RCC 7860 (cell line): ENCODE measurements around the gene CYP2W1.

ENCODE experiments used
- DNase-seq: peaks from one replicate; pipeline ENCODE4 v3.0.0-alpha.2; 2015; ENCODE audit warnings: low spot score
- FAIRE-seq: peaks from 2 replicates; lab custom pipeline; 2012; peaks lifted over from hg19 to GRCh38; lab: Jason Lieb, UNC

The CYP2W1 gene

DNA sequence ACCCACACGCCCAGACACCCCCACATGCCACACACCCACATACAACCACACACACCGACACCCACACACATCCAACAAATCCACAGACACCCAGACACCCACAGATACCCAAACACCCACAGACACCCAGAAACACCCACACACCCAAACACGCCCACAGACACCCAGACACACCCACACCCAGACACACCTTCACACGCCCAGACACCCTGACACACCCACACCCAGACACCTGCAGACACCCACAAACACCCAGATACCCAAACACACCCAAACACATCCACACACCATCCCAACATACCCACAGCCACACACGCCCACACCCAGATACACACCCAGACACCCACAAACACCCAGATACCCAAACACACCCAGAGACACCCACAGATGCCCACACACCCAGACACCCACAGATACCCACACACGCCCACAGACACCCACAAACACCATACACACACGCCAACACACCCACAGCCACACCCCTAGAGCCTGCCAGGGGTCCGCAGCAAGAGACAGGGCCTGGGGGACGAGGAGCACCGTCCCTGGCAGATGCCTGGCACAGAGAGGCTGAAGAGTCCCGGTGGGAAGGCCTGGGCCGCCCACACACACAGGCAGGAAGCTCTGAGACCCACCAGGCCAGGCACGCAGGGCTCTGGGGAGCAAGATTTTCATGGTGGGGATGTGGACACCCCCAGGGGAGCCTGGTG lies 28.5 kb downstream of the CYP2W1 start:
- FAIRE-seq, result no peak

DNA sequence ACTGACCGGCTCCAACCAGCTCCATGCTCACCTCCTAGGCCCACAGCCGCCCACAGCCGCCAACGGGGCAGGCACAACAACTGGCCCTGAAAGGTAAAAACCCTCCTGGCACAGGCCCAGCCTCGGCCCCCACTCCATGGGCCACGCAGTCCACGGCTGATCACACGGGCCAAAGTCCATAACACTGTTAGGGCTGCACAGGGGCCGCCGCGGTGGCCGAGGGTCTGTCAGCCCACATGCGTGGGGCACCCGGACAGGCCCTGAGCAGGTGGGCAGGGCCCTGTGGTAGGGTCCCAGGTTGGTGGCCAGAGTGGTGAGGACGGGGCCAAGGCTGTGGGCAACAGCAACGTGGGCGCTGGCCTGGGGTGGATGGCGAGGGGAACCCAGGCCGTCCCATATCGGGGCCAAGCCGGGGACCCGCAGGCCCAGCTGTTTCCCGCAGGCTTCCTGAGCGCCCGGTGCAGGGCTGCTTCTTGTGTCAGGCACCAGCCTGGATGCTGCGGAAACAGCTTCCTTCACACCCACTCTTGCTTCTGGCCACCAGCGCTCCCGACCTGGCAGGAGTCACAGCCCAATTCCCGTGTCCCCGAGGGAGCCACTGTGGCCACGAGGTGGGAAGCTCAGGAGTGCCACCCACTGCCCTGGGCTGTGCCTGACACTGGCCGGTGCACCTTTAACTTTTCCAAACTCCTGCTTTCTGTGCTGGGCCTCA lies 29.2 kb downstream of the CYP2W1 start:
- DNase-seq (no peak), FAIRE-seq (no peak)

More for the DNA sequence above, 28.5 kb downstream of the CYP2W1 start:
- DNase-seq, result no peak

DNA sequence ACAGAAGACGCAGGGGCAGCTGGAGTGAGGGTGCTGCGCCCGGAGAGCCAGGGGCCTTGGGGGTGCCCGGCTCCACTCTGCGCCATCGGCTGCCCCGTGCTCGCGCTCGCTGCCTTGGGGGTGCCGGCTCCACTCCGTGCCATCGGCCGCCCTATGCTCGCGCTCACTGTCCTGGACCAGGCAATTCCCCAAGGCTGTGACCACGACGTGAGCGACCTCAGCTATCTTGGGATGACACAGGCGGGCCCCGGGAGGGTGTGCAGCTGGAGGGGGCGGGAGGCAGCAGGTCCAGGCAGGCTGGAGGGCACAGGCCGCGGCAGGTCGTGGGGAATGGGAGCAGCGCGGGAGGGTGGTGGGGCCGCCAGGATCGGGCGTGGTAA lies 29.7 kb downstream of the CYP2W1 start:
- DNase-seq (no peak), FAIRE-seq (no peak)

DNA sequence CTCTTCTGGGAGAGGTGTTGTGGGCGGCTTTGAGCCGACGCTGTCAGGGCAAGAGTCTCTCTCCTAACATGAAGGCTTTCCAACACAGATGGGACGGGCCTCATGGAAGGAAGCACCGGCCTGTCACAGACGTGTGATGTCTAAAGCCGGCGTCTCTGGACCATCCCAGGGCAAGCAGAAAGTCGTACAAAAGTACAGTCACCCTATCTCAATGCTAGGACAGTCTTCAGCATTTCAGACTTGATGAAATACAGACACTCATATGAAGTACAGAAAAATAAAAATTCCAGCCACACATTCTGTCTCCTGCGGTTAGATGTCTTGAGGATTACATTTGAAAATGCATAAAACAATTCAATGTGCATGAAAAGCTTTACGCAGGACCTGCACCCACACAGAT lies 30.6 kb downstream of the CYP2W1 start:
- FAIRE-seq (no peak), DNase-seq (no peak)

DNA sequence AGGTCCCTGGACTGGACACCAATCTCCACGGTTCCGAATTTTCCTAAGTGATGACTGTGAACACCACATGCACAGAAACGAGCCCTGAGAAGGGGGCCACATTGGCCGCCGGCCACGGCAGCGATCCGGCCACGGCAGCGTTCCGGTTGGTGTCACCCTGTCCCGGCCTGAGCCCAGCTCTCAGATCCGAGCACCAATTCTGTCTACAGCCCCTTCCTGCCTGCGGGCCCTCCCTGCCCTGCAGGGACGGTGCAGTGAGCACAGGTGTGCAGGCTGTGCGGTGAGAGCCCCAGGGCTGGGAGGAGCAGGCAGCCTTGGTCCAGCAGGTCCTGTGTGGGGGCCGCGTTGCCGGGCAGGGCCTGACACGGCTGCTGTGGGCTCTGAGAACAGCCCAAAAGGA lies 31.7 kb downstream of the CYP2W1 start:
- DNase-seq, result no peak
- FAIRE-seq, result no peak

DNA sequence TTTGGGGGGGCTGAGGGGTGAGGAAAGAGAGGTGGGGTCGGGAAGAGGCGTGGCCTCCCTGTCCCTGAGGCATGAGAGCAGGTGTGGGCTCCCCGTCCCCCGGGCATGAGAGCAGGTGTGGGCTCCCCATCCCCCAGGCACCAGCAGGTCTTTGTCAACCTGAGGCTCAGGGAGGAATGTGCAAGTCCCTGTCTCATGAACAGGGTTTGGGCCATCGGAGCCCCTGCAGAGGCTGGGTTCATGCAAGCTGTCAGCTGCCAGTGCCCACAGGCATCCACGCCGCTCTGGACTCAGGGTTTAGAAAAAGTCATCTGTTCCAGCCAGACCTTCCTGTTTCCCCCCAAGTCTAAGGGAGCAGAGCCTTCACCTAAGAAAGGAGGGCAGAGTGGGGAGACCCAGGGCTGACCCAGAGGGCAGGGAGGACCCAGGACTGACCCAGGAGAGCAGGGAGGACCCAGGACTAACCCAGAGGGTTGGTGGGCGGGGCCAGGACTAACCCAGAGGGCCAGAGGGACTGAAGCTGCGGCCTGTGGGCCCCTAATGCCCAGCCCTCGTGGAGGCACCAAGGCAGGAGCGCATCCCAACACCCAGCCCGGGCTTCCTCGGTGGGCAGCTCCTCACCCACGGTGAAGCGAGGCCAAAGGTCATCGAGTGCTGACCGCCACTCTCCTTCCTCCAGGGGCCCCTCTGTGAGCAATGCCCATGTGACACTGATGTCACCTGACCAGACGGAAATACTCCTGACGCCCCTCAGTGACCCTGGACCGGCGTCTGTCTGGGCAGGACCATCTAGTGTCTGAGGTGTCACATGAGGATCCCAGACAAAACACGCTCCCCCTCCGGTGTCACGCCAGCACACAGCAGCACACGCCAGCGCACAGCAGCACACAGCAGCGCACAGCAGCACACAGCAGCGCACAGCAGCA lies 32.5 kb downstream of the CYP2W1 start:
- FAIRE-seq, result no peak
- no peak for DNase-seq

DNA sequence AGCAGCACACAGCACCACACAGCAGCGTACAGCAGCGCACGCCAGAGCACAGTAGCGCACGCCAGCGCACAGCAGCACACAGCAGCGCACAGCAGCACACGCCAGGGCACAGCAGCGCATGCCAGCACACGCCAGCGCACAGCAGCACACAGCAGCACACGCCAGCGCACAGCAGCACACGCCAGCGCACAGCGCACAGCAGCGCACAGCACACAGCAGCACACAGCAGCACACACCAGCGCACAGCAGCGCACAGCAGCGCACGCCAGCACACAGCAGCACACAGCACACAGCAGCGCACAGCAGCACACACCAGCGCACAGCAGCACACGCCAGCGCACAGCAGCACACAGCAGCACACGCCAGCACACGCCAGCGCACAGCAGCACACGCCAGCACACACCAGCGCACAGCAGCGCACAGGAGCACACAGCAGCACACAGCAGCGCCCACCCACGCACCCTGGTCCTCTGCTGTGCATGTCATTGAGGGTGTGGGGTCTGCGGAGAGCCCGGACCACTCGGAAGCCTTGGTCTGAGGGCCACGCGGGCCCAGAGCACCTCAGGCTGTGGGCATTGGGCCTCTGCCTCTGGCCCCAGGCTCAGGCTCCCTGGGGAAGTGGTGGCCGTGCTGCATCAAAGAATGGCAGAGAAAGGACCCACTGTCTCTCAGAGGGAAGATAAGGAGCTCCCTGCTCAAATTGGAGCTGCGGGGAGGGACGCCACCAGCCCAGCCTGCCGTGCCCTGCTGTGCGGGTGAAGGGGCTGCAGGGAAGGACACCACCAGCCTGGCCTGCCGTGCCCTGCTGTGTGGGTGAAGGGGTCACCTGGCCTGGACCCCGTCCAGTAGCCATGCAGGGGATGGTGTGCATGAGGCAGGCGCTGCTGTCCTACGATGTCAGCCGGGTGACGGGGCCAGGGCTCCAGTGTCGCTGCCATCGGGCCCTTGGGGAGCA lies 33.9 kb downstream of the CYP2W1 start:
- DNase-seq (no peak), FAIRE-seq (no peak)

DNA sequence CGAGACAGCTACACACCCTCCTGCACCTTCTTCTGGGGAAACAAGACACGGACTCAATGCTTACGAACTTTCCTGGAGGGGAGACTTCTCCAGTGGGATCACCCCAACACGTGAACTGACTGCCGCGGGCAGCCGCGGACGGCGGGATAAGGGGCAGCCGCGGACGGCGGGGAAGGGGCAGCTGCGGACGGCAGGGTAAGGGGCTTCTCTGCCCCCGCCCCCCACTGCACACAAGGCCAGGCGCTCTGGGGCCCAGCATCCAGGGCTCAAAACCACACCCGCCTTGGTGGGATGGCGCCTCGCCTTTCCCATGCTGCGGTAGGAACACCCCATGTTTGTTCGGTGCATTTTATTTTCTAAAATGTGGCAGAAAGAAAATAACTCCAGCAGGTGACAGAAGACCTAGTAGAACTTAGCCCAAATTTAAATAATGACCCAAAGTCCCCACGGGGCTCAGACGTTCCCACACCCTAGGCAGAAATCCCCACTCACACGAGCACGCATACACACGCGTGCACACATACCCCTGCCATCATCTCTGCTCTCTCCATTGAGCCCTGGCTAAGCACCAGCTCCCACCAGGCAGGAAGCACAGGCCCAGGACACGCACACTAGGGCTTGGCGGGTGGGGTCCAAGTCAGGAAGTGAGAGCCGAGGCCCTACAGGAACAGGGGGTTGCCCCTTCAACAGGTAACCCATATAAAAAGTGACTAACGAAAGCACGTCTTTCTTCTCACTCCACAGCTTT lies 34.8 kb downstream of the CYP2W1 start:
- FAIRE-seq (no peak), DNase-seq (no peak)

DNA sequence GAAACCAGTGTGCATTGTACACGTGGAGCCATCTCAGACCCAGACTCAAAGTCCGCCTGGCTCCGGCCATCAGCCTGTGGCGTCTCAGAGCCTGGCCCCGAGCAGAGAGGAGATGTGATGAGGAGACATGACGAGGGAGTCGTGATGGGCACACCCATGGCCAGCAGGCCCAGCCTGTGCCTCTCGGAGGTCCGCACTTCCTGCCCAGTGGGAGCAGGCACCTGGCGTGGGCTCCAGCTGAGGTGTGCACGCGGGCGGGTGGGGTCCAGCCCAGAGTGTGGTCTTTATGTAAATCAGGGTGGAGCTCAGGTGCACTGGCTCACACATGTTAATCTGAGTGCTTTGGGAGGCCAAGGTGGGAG lies 35.3 kb downstream of the CYP2W1 start:
- FAIRE-seq (no peak), DNase-seq (no peak)

DNA sequence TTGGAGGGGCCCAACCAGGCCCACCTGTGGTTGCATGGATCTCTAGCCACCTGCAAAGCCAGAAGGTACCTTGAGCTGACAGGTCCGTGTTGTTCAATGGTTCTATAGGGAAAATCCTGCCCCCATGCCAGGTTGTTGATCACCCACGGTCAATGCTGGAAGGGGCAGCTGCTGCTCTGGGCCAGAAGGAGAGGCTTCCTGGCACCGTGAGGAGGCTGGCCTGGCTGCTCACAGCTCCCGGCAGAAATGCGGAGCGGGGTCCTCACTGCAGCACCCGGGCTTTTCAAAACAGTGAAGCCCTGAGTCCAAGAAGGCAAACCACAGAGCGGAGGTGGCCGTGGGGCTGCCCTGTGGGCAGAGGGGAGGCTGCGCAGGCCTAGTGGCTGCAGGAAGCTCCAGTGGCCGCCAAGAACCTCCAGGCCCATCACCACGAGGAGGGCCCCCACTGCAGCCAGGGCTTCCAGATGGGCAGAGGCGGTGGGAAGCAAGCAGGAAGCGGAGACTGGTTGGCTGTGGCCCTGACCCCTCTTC lies 36.3 kb downstream of the CYP2W1 start:
- no peak for DNase-seq
- no peak for FAIRE-seq

DNA sequence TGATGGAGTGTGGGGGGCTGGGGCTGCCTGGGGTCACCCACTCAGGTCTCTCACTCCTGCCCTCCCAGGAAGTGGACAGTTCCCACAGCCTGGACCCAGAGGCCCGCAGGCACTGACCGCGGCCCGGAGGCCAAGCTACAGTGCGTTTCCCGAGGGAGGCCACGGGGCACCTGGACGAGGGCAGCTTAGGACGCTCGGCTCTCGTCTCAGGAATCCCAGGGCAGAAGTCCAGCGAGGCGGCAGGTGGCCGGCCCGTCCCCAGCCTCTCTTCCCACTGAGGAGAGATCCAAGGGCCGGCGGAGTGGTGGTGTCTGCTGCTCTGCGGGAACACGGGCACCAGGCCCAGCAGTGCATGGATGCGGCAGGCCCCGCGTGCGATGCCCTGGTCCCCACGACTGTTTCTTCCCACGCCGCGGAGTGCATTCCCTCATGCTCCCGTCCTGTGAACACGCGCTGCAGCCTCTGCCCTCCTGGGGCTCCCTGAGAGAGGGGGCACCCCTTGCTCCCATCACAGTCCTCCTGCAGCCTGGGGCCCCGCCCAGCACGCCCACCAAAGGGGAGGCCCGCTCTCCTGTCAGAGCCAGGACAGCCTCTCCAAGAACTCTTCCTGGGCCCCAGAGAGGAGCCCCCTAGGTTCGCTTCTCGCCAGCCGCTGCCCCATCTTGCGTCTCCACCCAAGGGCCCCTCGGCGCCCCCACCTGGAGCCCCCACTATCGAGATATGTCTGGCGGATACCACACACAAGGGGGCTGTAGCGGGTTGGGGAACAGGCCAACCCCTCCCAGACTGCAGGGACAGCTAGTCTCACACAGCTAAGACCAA lies 37.0 kb downstream of the CYP2W1 start:
- DNase-seq, result no peak
- no peak for FAIRE-seq

DNA sequence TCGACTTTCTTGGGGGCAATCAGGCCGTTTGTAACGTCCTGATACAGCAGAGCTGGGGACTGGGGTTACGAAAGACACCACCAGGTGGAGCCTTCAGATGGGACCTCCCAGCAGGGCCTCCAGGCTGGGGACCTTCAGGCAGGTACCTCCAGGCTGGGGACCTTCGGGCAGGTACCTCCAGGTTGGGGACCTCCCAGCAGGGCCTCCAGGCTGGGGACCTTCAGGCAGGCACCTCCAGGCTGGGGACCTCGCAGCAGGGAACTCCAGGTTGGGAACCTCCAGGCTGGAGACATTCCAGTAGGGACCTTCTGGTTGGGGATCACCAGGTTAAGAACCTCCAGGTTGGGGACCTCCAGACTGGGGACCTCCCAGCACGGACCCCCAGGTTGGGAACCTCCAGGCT lies 37.9 kb downstream of the CYP2W1 start:
- DNase-seq (no peak), FAIRE-seq (no peak)

DNA sequence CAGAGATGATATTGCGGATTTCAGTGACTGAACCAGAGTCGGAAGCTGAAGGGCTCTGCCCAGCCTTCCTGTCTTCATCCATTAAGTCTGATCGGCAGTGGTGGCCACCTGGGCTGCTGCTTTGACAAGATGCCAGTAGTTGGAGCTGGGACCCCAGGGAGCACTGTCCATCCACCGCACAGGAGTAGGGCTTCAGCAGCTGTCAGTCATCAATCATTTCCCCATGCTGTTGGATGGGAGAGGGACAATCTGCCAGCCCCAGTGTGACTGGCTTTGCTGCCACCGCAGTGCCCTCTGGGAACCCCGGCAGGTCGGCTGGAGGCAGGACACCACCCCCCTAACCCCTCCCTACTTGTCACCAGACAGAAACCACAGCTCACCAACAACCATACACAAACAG lies 38.4 kb downstream of the CYP2W1 start:
- DNase-seq, result no peak
- FAIRE-seq, result no peak

DNA sequence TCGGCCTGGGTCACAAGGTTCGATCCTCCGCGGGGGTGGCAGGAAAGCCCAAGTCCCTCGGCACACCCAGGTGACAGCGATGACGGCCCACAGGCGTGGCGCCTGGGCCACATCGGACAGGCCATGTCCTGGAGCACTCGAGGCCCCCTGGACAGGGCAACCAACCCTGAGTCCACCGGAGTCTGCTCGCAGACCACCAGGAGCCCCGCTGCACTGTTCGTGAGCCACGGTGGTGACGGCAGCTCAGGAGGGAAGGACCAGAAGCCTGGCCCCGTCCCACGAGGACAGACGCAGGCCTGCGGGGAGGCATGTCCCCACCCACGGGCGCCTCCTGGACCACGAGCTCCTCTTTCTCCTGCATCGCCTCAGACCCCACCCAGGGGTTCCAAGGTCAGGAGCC lies 39.0 kb downstream of the CYP2W1 start:
- FAIRE-seq (no peak), DNase-seq (no peak)

DNA sequence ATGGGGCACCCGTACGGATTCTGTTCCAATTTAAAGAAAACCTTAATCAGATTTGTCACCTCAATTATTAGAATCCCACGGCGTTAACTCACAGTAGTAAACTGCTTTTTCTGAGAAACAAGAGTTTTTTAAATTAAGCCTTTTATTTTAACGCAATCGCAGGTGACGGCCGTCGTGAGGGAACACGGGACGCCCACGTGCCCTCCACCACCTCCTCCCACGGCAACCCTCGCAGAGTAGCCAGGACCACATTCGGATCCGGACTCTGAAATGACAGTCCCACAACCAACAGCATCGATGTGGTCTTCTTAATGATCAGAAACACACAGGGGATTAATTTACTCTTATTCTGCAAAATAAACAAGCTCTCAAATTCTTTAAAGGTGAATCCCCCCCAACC lies 39.4 kb downstream of the CYP2W1 start:
- DNase-seq, result no peak
- FAIRE-seq, result no peak

DNA sequence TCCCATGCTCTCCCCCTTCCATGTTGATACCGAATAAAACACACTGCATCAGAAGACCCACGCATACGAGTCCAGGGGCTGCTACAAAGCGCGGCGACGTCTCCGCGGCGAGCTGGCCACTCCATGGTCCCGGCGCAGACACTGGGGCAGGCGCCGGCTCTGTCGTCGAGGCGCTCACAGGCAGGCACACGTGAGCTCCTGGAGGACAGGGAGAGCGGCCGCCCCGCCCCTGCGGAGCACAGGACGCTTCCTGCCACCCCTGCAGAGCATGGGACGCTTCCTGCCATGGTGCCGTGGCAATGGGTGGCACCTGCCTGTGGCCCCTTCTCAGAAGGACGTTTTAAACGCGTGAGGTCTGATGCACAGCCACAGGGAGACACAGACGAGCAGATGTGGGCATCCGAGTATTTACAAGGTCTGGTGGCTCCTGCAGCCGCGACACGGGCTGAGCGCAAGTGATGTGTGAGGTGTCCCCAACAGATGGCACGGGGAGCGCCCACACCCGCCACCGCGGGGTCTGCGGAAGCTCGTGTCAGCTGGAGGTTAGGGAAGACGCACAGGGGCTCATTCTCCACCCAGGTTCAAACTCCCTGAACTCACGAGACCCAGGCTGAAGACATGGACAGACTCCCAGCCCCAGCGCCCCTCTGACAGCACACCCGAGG lies 40.0 kb downstream of the CYP2W1 start:
- DNase-seq (no peak), FAIRE-seq (no peak)

DNA sequence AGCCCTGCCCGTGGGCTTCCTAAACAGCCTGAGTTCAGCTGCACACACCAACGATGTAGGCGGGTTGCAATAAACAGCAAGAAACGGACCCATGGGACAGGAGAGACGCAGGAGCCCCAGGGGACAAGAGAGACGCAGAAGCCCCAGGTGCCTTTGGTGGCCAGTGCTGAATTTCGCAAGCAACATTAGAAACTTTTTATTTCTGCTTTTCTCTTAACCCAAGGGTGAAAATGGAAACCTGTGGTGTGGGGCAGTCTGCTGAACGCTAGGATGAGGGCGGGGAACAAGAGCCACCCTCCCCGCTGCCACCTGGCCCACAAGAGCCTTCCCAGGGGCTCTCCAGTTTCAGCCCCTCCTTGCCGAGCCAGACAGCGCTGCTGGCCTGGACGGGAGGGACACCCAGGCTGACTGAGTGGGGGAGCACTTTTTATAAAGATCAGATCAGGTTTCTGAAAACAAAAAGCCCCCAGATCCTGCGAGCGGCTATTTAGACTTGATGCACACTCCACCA lies 41.4 kb downstream of the CYP2W1 start:
- FAIRE-seq, result no peak

More for the DNA sequence above, 41.4 kb downstream of the CYP2W1 start:
- DNase-seq, result no peak
